ENCODE measurements around the gene COMMD1.
"Not testable (repeated sequence)": the region's sequence is repeated elsewhere in the genome, so short reads cannot be mapped to it uniquely, and the experiment has no call there.

The COMMD1 gene

DNA sequence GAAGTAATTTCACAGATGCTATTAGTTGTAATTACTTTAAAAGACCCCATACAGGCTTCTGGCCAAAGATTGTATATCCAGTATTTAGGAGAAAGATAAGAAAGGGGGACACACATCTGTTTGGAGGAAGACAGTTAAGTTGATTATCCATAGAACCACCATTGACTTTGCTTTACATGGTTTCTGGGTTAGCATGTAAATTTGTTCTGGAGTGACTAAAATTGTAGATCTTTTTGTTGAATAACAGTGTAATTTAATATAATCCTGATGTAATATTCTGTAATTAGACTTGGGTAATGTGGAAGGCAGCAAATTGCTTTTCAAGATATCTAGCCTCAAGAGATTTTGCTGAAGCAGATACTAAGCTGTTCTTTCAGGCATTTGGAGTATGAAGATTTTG, 17.2 kb downstream of the COMMD1 start:
- no peak for DNase-seq (ENCODE audit: low read depth in 2 of 2, low spot score in 1 of 2)

DNA sequence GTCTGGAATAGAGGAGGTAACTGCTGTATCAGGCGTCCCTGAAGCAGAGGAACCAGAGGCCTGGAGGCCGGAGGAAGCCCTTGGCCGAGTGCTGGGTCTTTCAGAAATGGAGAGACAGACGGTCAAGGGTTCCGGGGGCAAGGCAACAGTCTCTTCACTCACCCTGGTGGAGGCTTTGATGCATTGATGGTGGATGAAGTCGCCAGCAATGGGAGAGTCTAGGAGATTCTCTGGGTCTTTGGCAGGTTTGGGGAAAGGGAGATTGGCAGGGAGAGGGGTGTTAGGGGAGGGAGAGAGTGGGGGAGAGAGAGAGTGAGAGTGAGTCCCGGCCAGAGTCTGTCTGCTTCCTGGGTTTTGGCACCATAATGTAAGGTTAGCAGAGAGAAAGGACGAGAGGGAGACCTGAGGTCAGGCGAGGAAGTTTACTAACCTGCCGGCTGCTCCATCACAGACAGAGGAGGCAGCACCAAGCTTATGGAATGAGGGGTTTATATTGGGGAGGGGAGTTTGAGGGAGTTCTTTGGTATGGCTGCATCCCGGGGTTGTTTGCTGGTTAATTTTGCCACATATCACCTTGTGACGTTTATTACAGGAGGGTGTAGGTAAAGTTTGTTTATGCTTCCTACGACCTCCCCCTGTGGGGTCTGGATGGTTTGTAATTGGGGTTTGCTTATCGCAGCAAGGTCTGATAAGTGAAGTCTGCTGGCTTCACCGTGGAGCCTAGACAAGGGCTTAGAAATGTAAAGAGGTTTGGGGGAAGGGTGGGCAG, 19.6 kb downstream of the COMMD1 start:
- no peak for DNase-seq (ENCODE audit: low read depth in 2 of 2, low spot score in 1 of 2)

GRCh38 chr2:61926531-61927477, 21.3 kb downstream of the COMMD1 start:
- no peak for DNase-seq (ENCODE audit: low read depth in 2 of 2, low spot score in 1 of 2)

DNA sequence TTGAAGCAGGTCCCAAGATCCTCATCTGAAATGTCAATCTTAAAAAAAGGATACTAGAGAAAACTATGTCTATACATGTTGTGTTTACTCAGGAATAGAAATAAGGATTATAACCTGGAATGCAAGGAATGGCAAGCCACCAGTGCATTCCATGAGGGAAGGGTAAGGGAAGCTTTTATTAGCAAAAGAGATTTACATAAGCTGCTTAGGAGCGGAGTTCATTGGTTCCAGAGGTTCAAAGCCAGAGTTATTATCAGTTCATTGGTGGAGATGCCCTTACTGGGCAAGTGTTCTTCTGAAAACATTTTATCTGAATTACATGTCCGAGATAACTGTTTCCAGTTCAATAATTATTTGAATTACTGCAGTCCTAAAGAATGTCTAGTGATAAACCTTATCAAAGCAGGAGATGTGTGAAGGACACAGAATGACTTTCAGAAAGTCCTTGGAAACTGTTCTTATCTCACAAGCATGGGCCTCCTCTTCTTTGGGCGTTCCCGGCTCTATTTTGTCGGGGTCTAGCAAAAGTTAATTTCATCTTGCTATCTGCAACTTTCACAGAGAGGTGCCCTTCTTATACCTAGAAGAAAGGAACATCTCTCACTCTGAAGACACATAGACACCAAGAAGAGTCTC, 23.5 kb downstream of the COMMD1 start:
- DNase-seq (ENCODE audit: low read depth in 2 of 2, low spot score in 1 of 2) = no peak

GRCh38 chr2:61937098-61937497, 31.6 kb downstream of the COMMD1 start:
- DNase-seq (ENCODE audit: low read depth in 2 of 2, low spot score in 1 of 2) = no peak

GRCh38 chr2:61937886-61938285, 32.4 kb downstream of the COMMD1 start:
- DNase-seq (ENCODE audit: low read depth in 2 of 2, low spot score in 1 of 2) = no peak

- no peak for DNase-seq (ENCODE audit: low read depth in 2 of 2, low spot score in 1 of 2)
These were observed 33.0 kb downstream of the COMMD1 start for GRCh38 chr2:61938511-61938910.

GRCh38 chr2:61943251-61943650, 37.8 kb downstream of the COMMD1 start:
- DNase-seq (ENCODE audit: low read depth in 2 of 2, low spot score in 1 of 2) = no peak

- DNase-seq (ENCODE audit: low read depth in 2 of 2, low spot score in 1 of 2) = no peak
These were observed 41.2 kb downstream of the COMMD1 start for GRCh38 chr2:61946666-61947065.

GRCh38 chr2:61948661-61949457, 43.4 kb downstream of the COMMD1 start:
- DNase-seq (ENCODE audit: low read depth in 2 of 2, low spot score in 1 of 2) = no peak

DNA sequence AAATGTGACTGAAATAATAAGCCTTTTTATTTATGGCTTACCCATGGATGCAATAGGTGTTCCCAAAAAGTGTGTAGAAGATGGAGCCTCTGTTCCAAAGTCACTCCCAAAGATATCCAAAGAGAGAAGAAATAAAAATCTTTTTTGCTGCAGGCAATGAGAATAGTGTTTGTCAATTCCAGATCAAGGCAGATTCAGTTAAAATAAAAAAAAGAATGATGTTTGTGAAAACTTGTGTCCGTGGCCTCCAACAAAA, 43.9 kb downstream of the COMMD1 start:
- no peak for DNase-seq (ENCODE audit: low read depth in 2 of 2, low spot score in 1 of 2)

DNA sequence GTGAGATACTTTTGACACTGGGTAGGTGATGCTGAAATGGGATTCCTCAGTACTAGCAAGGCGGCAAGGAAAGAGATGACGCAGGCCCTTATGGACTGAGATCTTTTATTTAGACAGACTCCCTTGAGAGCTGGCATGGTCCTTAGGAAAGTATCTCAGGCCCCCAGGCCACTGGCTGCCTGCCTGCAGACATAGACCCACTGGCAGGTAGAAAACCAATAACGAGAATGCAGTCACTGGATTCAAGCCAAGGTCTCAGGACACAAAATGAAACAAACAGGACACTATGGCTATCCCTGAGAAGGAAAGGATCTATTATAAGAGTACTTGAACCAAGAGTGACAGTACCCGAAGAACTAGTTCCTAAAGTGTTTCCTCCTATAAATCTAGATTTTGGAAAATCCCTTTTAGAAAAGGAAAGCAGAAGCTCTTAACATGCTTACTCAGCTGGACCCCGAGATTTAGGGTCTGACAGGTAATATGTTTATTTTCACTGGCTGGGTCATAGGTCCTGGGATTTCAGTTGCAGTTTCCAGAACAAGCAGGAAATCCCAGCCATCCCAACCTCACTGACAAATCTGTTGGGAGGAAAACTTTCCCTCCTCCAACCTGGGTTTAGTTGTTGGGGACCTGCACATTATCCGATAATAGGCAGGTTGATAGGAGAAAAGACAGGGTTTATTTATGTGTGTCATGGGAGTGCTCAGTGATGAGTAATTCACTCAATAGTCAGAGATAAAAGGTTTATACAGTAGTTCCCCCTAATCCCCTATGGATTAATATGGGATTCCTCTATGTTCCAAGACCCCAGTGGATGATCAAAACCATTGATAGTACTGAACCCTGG, 44.5 kb downstream of the COMMD1 start:
- DNase-seq (ENCODE audit: low read depth in 2 of 2, low spot score in 1 of 2) = no peak

DNA sequence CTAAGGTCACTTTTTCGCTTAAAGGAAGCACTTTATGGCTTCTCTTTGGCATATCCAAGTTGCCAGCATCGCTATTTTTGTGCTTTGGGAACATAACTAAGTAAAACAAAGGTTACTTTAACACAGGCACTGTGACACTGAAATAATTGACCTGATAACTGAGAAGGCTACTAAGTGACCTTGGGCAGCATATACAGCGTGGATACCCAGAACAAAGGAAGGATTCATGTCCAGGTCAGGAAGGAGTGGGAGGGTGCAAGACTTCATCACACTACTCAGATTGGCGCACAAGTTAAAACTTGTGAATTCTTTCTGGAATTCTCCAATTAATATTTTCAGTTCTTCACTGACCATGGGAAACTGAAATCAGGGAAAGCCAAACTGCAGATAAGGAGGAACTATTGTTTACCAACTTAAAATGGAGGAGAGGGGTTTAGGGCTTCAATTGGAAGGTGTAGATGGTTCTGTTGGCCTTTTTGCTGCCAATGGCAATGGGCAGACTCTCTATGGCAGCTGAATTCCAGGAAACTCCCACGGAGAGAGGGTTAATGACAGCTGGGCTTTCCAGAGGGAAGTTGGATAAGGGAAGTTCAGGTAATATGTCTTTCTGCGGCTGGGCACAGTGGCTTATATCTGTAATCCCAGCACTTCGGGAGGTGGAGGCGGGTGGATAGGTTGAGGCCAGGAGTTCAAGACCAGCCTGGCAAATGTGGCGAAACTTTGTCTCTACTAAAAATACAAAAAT, 45.3 kb downstream of the COMMD1 start:
- no peak for DNase-seq (ENCODE audit: low read depth in 2 of 2, low spot score in 1 of 2)

GRCh38 chr2:61951881-61952280, 46.4 kb downstream of the COMMD1 start:
- no peak for DNase-seq (ENCODE audit: low read depth in 2 of 2, low spot score in 1 of 2)

- no peak for DNase-seq (ENCODE audit: low read depth in 2 of 2, low spot score in 1 of 2)
These were observed 46.8 kb downstream of the COMMD1 start for GRCh38 chr2:61952288-61952687.

GRCh38 chr2:61954856-61955255, 49.4 kb downstream of the COMMD1 start:
- not testable (repeated sequence) for DNase-seq (ENCODE audit: low read depth in 2 of 2, low spot score in 1 of 2)

- no peak for DNase-seq (ENCODE audit: low read depth in 2 of 2, low spot score in 1 of 2)
These were observed 54.2 kb downstream of the COMMD1 start for GRCh38 chr2:61959381-61960293.

GRCh38 chr2:61961231-61961901, 55.9 kb downstream of the COMMD1 start:
- DNase-seq (ENCODE audit: low read depth in 2 of 2, low spot score in 1 of 2) = no peak
